ENCODE results near the gene SQSTM1. TPM values are rescaled to one million over a fixed set of nuclear protein-coding genes. Genes with fewer than 3 reads are reported as not detected.

SQSTM1 gene
- total and polyA plus RNA-seq, 2 of the 8 experiments (the other 6 are each of a cell fraction or from before 2014, with no cell fraction given), result 78.6 to 110 TPM

GRCh38 chr5:179873588-179874110 is 52.9 kb downstream of the SQSTM1 start (continued):
- TF ChIP-seq, protein P1, sequence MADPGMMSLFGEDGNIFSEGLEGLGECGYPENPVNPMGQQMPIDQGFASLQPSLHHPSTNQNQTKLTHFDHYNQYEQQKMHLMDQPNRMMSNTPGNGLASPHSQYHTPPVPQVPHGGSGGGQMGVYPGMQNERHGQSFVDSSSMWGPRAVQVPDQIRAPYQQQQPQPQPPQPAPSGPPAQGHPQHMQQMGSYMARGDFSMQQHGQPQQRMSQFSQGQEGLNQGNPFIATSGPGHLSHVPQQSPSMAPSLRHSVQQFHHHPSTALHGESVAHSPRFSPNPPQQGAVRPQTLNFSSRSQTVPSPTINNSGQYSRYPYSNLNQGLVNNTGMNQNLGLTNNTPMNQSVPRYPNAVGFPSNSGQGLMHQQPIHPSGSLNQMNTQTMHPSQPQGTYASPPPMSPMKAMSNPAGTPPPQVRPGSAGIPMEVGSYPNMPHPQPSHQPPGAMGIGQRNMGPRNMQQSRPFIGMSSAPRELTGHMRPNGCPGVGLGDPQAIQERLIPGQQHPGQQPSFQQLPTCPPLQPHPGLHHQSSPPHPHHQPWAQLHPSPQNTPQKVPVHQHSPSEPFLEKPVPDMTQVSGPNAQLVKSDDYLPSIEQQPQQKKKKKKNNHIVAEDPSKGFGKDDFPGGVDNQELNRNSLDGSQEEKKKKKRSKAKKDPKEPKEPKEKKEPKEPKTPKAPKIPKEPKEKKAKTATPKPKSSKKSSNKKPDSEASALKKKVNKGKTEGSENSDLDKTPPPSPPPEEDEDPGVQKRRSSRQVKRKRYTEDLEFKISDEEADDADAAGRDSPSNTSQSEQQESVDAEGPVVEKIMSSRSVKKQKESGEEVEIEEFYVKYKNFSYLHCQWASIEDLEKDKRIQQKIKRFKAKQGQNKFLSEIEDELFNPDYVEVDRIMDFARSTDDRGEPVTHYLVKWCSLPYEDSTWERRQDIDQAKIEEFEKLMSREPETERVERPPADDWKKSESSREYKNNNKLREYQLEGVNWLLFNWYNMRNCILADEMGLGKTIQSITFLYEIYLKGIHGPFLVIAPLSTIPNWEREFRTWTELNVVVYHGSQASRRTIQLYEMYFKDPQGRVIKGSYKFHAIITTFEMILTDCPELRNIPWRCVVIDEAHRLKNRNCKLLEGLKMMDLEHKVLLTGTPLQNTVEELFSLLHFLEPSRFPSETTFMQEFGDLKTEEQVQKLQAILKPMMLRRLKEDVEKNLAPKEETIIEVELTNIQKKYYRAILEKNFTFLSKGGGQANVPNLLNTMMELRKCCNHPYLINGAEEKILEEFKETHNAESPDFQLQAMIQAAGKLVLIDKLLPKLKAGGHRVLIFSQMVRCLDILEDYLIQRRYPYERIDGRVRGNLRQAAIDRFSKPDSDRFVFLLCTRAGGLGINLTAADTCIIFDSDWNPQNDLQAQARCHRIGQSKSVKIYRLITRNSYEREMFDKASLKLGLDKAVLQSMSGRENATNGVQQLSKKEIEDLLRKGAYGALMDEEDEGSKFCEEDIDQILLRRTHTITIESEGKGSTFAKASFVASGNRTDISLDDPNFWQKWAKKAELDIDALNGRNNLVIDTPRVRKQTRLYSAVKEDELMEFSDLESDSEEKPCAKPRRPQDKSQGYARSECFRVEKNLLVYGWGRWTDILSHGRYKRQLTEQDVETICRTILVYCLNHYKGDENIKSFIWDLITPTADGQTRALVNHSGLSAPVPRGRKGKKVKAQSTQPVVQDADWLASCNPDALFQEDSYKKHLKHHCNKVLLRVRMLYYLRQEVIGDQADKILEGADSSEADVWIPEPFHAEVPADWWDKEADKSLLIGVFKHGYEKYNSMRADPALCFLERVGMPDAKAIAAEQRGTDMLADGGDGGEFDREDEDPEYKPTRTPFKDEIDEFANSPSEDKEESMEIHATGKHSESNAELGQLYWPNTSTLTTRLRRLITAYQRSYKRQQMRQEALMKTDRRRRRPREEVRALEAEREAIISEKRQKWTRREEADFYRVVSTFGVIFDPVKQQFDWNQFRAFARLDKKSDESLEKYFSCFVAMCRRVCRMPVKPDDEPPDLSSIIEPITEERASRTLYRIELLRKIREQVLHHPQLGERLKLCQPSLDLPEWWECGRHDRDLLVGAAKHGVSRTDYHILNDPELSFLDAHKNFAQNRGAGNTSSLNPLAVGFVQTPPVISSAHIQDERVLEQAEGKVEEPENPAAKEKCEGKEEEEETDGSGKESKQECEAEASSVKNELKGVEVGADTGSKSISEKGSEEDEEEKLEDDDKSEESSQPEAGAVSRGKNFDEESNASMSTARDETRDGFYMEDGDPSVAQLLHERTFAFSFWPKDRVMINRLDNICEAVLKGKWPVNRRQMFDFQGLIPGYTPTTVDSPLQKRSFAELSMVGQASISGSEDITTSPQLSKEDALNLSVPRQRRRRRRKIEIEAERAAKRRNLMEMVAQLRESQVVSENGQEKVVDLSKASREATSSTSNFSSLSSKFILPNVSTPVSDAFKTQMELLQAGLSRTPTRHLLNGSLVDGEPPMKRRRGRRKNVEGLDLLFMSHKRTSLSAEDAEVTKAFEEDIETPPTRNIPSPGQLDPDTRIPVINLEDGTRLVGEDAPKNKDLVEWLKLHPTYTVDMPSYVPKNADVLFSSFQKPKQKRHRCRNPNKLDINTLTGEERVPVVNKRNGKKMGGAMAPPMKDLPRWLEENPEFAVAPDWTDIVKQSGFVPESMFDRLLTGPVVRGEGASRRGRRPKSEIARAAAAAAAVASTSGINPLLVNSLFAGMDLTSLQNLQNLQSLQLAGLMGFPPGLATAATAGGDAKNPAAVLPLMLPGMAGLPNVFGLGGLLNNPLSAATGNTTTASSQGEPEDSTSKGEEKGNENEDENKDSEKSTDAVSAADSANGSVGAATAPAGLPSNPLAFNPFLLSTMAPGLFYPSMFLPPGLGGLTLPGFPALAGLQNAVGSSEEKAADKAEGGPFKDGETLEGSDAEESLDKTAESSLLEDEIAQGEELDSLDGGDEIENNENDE (IDR thresholded peaks at IDR 0.05; ENCODE audit: insufficient replicate concordance, low read length), result no peak
- TF ChIP-seq ASH2L (IDR thresholded peaks at IDR 0.05; ENCODE audit: low read length) (no peak), MAX (IDR thresholded peaks at IDR 0.05) (no peak), NANOG (IDR thresholded peaks at IDR 0.05; ENCODE audit: insufficient read depth, low read depth, low read length, poor library complexity, severe bottlenecking) (no peak), RNF2 (IDR thresholded peaks at IDR 0.05; ENCODE audit: borderline replicate concordance, low read depth, low read length, missing control alignments, poor library complexity, severe bottlenecking) (no peak), MAFK (IDR thresholded peaks at IDR 0.05; ENCODE audit: low read depth, low read length) (no peak), RFX5 (IDR thresholded peaks at IDR 0.05; ENCODE audit: borderline replicate concordance, low read depth, low read length) (no peak), POLR2AphosphoS5 (IDR thresholded peaks at IDR 0.05; ENCODE audit: low read depth, low read length) (no peak)
- TF ChIP-seq, protein P2, sequence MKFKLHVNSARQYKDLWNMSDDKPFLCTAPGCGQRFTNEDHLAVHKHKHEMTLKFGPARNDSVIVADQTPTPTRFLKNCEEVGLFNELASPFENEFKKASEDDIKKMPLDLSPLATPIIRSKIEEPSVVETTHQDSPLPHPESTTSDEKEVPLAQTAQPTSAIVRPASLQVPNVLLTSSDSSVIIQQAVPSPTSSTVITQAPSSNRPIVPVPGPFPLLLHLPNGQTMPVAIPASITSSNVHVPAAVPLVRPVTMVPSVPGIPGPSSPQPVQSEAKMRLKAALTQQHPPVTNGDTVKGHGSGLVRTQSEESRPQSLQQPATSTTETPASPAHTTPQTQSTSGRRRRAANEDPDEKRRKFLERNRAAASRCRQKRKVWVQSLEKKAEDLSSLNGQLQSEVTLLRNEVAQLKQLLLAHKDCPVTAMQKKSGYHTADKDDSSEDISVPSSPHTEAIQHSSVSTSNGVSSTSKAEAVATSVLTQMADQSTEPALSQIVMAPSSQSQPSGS (IDR thresholded peaks at IDR 0.05; ENCODE audit: low read length), result no peak

Data from H1 (cell line).